Activated CD4-positive, alpha-beta memory T cell treated with anti-CD3 and anti-CD28 coated beads, Interleukin-2, amount 10 ng/mL, durations not matched to agents 7 days and 5 days (primary cell): ENCODE data around the gene STK11. TPM values are rescaled to one million over a fixed set of nuclear protein-coding genes. Genes with fewer than 3 reads are reported as not detected.

Experiments used
- CTCF ChIA-PET: fragments of 350-600 bp; sonication (Branson Sonifier 250); formaldehyde crosslinking; loops from one replicate; lab custom pipeline; 2021; ENCODE audit warnings: antibody characterized with exemption, inconsistent platforms; lab: Charles Lee
- POLR2A ChIA-PET: fragments of 350-600 bp; sonication (Branson Sonifier 250); formaldehyde crosslinking; loops from one replicate; lab custom pipeline; 2021; ENCODE audit warnings: antibody characterized with exemption; lab: Charles Lee
- DNase-seq: peaks from one replicate; pipeline ENCODE4 v3.0.0-alpha.2; 2020
- H3K27ac Mint-ChIP-seq: one replicate; pipeline ENCODE4 v1.8.0; 2021; ENCODE audit warnings: mild to moderate bottlenecking, mixed read lengths
- H3K27me3 Mint-ChIP-seq: one replicate; pipeline ENCODE4 v1.8.0; 2021; ENCODE audit warnings: mixed read lengths
- H3K36me3 Mint-ChIP-seq: one replicate; pipeline ENCODE4 v1.8.0; 2021; ENCODE audit warnings: low read depth, mixed read lengths
- H3K4me1 Mint-ChIP-seq: one replicate; pipeline ENCODE4 v1.8.0; 2021; ENCODE audit warnings: mixed read lengths
- H3K4me3 Mint-ChIP-seq: one replicate; pipeline ENCODE4 v1.8.0; 2021; ENCODE audit warnings: mild to moderate bottlenecking, mixed read lengths
- H3K9me3 Mint-ChIP-seq: one replicate; pipeline ENCODE4 v1.8.0; 2021; ENCODE audit warnings: mixed read lengths
- total RNA-seq, 2 experiments: library from RNA; stranded (reverse); gene quantifications; one replicate each; pipeline ENCODE4 v1.2.3, GENCODE V29; 2021

The STK11 gene
- total RNA-seq, 2 experiments from 2014 or later = 84.2 to 85.1 TPM

DNA sequence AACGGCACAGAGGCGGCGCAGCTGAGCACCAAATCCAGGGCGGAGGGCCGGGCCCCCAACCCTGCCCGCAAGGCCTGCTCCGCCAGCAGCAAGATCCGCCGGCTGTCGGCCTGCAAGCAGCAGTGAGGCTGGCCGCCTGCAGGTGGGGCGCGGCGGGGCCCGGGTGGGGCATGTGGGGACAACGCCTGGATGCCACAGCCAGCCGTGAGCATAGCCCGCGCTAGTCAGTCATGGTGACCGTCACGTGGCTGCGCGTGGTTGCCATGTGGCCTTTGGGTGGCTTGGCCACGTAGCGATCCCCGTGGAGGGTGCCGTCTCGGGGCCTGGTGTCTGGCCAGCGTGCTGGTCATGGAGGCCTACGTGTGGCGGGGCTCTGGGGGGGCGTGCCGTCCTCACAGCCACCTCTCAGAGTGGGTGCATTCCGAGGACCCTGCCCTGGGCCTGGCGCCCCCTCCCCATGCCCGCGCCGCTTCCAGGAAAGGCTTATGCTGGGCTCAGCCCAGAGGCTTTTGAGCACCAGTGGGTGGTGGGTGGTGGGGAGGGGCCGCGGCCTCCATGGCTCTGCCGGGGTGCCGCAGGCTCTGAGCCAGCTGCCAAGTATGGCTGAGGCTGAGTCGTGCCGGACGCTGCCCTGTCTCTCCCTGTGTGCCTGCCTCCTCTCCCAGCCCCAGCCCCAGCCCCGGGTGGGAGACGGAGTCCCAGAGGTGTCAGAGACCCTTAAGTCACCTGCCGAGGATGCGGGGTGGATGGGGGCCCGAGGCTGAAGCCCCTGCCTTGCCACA, 21.1 kb downstream of the STK11 start:
- no peak for DNase-seq
- Mint-ChIP-seq H3K4me3 (no peak overlapping the region), H3K27ac (no peak overlapping the region), H3K4me1 (no peaks in the 10 kb centered on the region), H3K36me3 (peaks cover 4% of the 10 kb centered on the region), H3K27me3 (no peaks in the 10 kb centered on the region), H3K9me3 (no peaks in the 10 kb centered on the region)
- CTCF ChIA-PET = no interaction called here
- POLR2A ChIA-PET = interaction anchor here (1.3 kb wide), 1 partner anchor 9 kb away, joined by 3 read pairs; no protein-coding TSS in a partner anchor

DNA sequence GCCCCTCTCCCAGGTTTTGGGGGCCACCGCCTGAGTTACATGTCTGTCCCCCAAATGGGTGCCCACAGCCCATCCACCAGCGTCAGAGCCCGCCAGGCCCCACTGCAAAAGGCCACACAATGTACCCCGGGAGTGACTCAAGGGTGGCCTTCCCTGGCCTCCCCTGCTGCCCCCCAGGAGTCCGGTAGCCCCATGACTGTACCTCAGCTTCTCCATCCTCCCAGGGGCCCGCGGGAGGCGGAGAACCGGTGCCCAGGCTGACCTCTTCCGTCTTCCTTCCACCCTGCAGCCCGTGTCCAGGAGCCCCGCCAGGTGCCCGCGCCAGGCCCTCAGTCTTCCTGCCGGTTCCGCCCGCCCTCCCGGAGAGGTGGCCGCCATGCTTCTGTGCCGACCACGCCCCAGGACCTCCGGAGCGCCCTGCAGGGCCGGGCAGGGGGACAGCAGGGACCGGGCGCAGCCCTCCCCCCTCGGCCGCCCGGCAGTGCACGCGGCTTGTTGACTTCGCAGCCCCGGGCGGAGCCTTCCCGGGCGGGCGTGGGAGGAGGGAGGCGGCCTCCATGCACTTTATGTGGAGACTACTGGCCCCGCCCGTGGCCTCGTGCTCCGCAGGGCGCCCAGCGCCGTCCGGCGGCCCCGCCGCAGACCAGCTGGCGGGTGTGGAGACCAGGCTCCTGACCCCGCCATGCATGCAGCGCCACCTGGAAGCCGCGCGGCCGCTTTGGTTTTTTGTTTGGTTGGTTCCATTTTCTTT, 21.9 kb downstream of the STK11 start:
- POLR2A ChIA-PET = no interaction called here
- Mint-ChIP-seq H3K4me3 (no peak overlapping the region), H3K36me3 (peaks cover 4% of the 10 kb centered on the region), H3K4me1 (no peaks in the 10 kb centered on the region), H3K27ac (no peak overlapping the region), H3K9me3 (no peaks in the 10 kb centered on the region), H3K27me3 (no peaks in the 10 kb centered on the region)
- no peak for DNase-seq
- CTCF ChIA-PET = no interaction called here

DNA sequence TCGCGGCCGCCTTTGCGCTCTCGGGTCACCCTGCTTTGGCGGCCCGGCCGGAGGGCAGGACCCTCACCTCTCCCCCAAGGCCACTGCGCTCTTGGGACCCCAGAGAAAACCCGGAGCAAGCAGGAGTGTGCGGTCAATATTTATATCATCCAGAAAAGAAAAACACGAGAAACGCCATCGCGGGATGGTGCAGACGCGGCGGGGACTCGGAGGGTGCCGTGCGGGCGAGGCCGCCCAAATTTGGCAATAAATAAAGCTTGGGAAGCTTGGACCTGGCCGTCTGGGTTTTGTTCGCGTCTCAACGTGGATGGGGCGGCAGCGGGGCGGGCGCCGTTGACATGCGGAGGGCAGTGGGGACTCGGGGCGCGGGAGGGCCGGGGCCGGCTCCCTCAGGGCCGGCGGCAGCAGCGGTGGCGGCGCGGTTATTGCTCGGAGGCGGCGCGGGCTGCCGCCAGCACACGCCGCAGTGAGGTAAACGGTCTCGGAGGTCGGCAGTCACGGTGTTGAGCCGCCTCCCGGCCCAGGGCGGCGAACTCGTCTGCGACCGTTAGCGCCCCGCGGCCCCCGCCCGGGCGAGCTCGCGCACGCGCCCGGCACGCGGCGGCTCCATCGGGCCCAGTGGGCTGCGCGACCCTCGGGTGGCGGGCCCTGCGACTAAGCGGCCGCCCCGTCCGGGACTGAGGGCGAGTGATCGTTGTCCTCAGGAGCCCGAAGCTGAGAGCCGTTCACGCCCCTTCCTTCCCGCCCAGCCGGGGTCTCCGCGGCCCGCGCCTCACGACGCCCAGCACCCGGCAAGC, 22.8 kb downstream of the STK11 start:
- peaks cover 4% of the 10 kb centered on the region for H3K36me3 Mint-ChIP-seq
- ChIA-PET CTCF (no interaction called here), POLR2A (no interaction called here)
- H3K4me3 Mint-ChIP-seq = no peak overlapping the region
- no peak for DNase-seq
- H3K4me1 Mint-ChIP-seq = no peaks in the 10 kb centered on the region
- H3K27me3 Mint-ChIP-seq = no peaks in the 10 kb centered on the region
- H3K9me3 Mint-ChIP-seq = no peaks in the 10 kb centered on the region
- no peak overlapping the region for H3K27ac Mint-ChIP-seq

- POLR2A ChIA-PET = no interaction called here
- no peak for DNase-seq
These were observed 23.7 kb downstream of the STK11 start for GRCh38 chr19:1229056-1229923.

DNA sequence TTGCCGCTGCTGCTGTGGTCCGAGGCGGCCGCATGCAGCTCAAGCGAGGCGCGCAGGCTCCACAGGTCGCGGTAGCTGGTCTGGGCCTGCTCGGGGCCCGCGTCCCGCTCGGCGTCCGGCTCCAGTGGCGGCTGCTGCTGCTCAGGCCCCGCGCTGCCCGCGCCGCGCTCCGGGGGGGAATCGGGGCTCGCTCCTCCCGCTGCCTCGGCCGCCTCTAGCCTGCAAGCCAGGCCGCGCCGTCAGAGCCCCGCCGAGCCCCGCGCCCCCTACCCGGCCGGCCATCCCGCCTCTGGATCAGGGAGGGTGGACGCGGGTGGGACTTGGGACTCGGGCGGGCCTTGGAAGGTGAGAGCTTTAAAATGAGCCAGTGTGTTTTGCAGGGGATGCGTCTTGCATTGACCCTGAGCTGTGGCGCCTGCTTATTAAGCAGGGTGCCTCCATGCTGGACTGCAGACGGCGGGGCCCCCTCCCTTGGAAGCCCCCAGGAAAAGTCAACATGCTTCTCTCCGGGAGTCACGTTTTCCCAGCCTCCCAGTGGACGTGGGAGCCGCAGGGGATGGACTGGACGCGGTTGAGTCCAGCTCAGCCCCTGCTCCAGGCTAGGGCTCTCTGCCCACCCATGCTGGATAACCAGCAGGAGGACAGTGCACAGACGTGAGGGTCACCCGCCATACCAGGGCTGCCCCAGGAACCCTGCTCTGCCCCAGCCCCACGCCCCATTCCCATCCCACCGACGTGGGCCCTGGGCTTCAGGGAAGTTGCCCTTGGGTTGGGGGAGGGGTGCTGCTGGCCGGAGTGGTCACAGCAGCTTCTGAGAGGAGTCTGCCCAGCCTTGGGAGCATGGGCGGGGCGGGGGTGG, 24.6 kb downstream of the STK11 start:
- Mint-ChIP-seq H3K36me3 (peaks cover 4% of the 10 kb centered on the region), H3K9me3 (no peaks in the 10 kb centered on the region), H3K4me3 (no peak overlapping the region), H3K27me3 (no peaks in the 10 kb centered on the region), H3K27ac (no peak overlapping the region), H3K4me1 (no peaks in the 10 kb centered on the region)
- no peak for DNase-seq
- ChIA-PET CTCF (no interaction called here), POLR2A (no interaction called here)

More at GRCh38 chr19:1229056-1229923, 23.7 kb downstream of the STK11 start:
- Mint-ChIP-seq H3K4me1 (no peaks in the 10 kb centered on the region), H3K27me3 (no peaks in the 10 kb centered on the region), H3K4me3 (no peak overlapping the region), H3K9me3 (no peaks in the 10 kb centered on the region), H3K36me3 (peaks cover 4% of the 10 kb centered on the region), H3K27ac (no peak overlapping the region)
- CTCF ChIA-PET = no interaction called here

DNA sequence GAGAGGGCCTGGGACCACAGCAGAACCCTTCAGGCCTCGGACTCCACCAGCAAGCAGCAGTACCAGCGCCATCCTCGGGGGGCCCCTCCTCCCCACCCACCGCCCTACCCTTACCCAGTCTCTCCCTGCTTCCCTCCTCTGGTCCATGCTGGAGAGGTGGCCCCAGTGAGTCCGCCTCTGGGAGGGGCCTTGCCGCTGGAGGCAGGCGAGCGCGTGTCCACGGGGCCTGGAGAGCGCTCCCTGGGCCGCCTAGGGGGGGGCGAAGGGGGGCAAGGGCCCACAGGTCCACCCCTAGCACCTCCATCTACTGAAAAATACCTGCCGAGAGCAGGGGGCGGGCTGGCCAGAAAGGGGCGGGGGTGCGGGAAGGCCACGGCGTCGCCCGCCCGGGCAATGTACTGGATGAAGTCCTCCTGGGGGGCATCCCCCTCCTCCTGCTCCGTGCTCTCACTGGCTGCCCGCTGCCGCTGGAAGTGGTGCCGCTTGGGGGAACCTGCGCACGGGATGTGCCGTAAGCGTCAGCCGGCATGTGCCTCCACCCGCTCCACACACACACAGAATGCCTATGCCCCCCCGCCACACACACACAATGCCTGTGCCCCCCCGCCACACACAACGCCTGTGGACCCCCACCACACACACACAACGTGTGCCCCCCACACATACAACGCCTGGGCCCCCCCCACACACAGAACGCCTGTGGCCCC, 25.4 kb downstream of the STK11 start:
- Mint-ChIP-seq H3K4me1 (no peaks in the 10 kb centered on the region), H3K36me3 (peaks cover 4% of the 10 kb centered on the region), H3K27me3 (peaks cover 1% of the 10 kb centered on the region), H3K9me3 (no peaks in the 10 kb centered on the region), H3K4me3 (no peak overlapping the region), H3K27ac (no peak overlapping the region)
- DNase-seq = no peak
- ChIA-PET POLR2A (no interaction called here), CTCF (no interaction called here)

- DNase-seq = no peak
- ChIA-PET CTCF (no interaction called here), POLR2A (no interaction called here)
- Mint-ChIP-seq H3K9me3 (no peaks in the 10 kb centered on the region), H3K4me1 (no peaks in the 10 kb centered on the region), H3K27ac (no peak overlapping the region), H3K27me3 (peaks cover 2% of the 10 kb centered on the region), H3K4me3 (no peak overlapping the region), H3K36me3 (peaks cover 4% of the 10 kb centered on the region)
These were observed 26.4 kb downstream of the STK11 start for GRCh38 chr19:1231729-1232637.

- Mint-ChIP-seq H3K27ac (no peak overlapping the region), H3K27me3 (peaks cover 3% of the 10 kb centered on the region), H3K9me3 (no peaks in the 10 kb centered on the region), H3K4me1 (no peaks in the 10 kb centered on the region), H3K36me3 (peaks cover 4% of the 10 kb centered on the region), H3K4me3 (no peak overlapping the region)
- no peak for DNase-seq
- ChIA-PET CTCF (no interaction called here), POLR2A (no interaction called here)
These were observed 27.1 kb downstream of the STK11 start for GRCh38 chr19:1232652-1233072.

DNA sequence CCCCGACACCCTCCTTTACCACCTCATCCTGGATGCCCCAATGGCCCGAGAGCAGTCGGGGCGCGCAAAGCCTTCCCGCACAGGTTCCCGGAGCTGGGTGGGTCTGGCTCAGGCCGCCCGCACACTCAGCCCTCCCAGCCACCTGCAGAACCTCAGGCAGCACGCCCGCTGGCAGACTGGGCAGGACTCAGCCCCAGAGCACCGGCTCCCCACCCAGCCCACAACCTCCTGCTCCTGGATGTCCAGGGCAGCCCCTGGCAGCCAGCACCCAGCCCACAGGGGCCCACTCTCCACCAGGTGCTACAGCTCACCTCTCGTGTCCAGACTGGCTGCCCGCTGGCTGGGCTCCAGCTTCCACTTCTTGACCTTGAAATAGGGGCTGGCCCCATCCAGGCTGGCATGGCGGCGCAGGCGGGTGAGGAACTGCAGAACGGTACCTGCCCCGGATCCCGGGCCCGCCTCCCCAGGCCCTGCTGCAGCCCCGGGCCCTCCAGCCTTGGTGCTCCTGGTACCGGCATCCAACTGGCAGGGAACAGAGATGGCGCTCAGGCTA, 27.6 kb downstream of the STK11 start:
- ChIA-PET POLR2A (no interaction called here), CTCF (no interaction called here)
- Mint-ChIP-seq H3K4me1 (peaks cover under 1% of the 10 kb centered on the region), H3K9me3 (no peaks in the 10 kb centered on the region), H3K36me3 (peaks cover 1% of the 10 kb centered on the region), H3K4me3 (no peak overlapping the region), H3K27ac (no peak overlapping the region), H3K27me3 (peaks cover 4% of the 10 kb centered on the region)
- DNase-seq = no peak

DNA sequence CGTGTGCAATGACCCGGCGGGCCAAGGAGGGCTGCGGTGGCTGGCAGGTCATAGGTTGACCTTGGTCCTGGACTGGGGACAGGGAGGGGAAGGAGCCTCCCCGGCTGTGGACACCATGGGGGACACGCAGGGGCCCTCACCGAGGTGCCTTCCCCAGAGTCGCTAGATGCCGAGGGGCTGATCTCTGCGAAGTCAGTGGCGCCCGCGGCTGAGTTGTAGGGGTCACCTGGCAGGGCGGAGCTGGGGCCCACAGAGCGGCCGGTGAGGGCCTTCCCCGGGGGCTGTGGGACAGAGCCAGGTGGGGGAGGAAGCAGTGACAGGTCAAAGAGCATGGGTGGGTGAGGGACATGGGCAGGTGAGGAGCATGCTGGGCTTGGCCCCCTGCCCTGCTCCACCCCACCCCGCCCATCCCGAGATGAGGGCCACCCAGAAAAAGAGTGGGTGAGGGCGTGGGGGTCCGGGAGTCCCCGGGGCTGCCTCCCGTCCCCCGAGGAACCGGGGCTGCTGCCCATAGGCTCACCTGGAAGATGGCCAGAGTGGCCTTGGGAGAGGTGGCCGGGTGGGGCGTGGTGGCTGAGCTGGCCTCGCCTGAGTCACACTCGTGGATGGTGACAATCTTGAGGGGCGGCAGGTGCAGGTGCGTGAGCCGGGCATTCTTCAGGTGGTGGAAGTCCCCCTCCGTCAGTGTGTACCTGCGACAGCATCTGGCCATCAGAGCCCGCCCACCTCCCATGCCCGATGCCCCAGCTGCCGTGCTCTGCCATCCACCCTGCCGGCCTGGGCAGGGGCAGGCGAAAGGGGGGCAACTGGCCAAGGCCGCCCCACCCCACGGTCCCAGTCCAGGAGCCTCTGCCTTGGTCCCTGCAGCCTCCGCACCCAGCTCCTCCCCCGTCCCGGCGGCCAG, 28.7 kb downstream of the STK11 start:
- Mint-ChIP-seq H3K9me3 (no peaks in the 10 kb centered on the region), H3K4me3 (no peak overlapping the region), H3K4me1 (peaks cover 8% of the 10 kb centered on the region), H3K27ac (no peak overlapping the region), H3K36me3 (no peaks in the 10 kb centered on the region), H3K27me3 (peaks cover 15% of the 10 kb centered on the region)
- no peak for DNase-seq
- POLR2A ChIA-PET = no interaction called here
- CTCF ChIA-PET = interaction anchor here (0.6 kb wide), 1 partner anchor 272 kb away, joined by 5 read pairs; no protein-coding TSS in a partner anchor
